Upper lobe of left lung (tissue), 4 donors: ENCODE results near the gene PRKAR1A.

ENCODE experiments used
- CTCF ChIP-seq, 6 experiments: fragments of 450-650 bp in 4 of 6; fragments of 200-600 bp in 2 of 6; sonication (generic) in 2 of 6; IDR thresholded peaks; one replicate each; pipeline ENCODE4 v1.5.1; 2016 to 2019; ENCODE audit warnings: antibody characterized with exemption in 6 of 6
- EP300 ChIP-seq, 4 donors: sonication (generic); formaldehyde crosslinking; IDR thresholded peaks; one replicate each; pipeline ENCODE4 v1.5.1; 2017; ENCODE audit warnings: antibody characterized with exemption in 4 of 4, control low read depth in 2 of 4
- POLR2A ChIP-seq, 4 donors: fragments of 450-650 bp; IDR thresholded peaks; one replicate each; pipeline ENCODE4 v1.5.1; 2016 to 2017; ENCODE audit warnings: antibody characterized with exemption in 4 of 4, mild to moderate bottlenecking in 2 of 4
- POLR2AphosphoS5 ChIP-seq, 2 donors: sonication (generic); formaldehyde crosslinking; IDR thresholded peaks; one replicate each; pipeline ENCODE4 v1.5.1; 2017; ENCODE audit warnings: antibody characterized with exemption in 2 of 2

GRCh38 chr17:68526548-68526947 is 14.3 kb downstream of the PRKAR1A start:
- no peak for TF ChIP-seq CTCF (IDR thresholded peaks at IDR 0.05)
- TF ChIP-seq EP300 (IDR thresholded peaks at IDR 0.05) = peak in 2 of 4 donors; percentile 77 to 88
- no peak for TF ChIP-seq POLR2A (IDR thresholded peaks at IDR 0.05)
- peak in 1 of 2 donors; percentile 28 for TF ChIP-seq POLR2AphosphoS5 (IDR thresholded peaks at IDR 0.05)
